ENCODE measurements around the gene TFEB.

The TFEB gene

GRCh38 chr6:41728073-41728936 is 7.1 kb downstream of the TFEB start:
- DNase-seq = no peak
- Histone ChIP-seq H3K36me3 (no peaks in the 10 kb centered on the region), H3K27me3 (ENCODE audit: insufficient read depth, low read depth, severe bottlenecking) (no peaks in the 10 kb centered on the region), H3K4me3 (ENCODE audit: low read depth, low read length) (no peak overlapping the region), H3K27ac (no peak overlapping the region), H3K9me3 (ENCODE audit: severe bottlenecking) (no peaks in the 10 kb centered on the region)
- no peak for TF ChIP-seq CTCF (IDR thresholded peaks at IDR 0.05; ENCODE audit: low read depth, low read length)

GRCh38 chr6:41727705-41728072 is 7.7 kb downstream of the TFEB start:
- H3K27me3 ChIP-seq (ENCODE audit: insufficient read depth, low read depth, severe bottlenecking) = no peaks in the 10 kb centered on the region
- H3K4me3 ChIP-seq (ENCODE audit: low read depth, low read length) = no peak overlapping the region
- DNase-seq = no peak
- TF ChIP-seq CTCF (IDR thresholded peaks at IDR 0.05; ENCODE audit: low read depth, low read length) = no peak
- H3K27ac ChIP-seq = no peak overlapping the region
- H3K9me3 ChIP-seq (ENCODE audit: severe bottlenecking) = no peaks in the 10 kb centered on the region
- no peaks in the 10 kb centered on the region for H3K36me3 ChIP-seq

GRCh38 chr6:41726876-41727275 is 8.5 kb downstream of the TFEB start:
- H3K9me3 ChIP-seq (ENCODE audit: severe bottlenecking) = no peaks in the 10 kb centered on the region
- DNase-seq = no peak
- no peaks in the 10 kb centered on the region for H3K36me3 ChIP-seq
- no peak overlapping the region for H3K27ac ChIP-seq
- no peaks in the 10 kb centered on the region for H3K27me3 ChIP-seq (ENCODE audit: insufficient read depth, low read depth, severe bottlenecking)
- H3K4me3 ChIP-seq (ENCODE audit: low read depth, low read length) = no peak overlapping the region
- no peak for TF ChIP-seq CTCF (IDR thresholded peaks at IDR 0.05; ENCODE audit: low read depth, low read length)

GRCh38 chr6:41724586-41725501 is 10.6 kb downstream of the TFEB start:
- 0 out of 2 replicates have a peak, but pooled peaks have one; percentile 1 for TF ChIP-seq CTCF (IDR thresholded peaks at IDR 0.05; ENCODE audit: low read depth, low read length)
- Histone ChIP-seq H3K27ac (no peak overlapping the region), H3K36me3 (no peaks in the 10 kb centered on the region), H3K27me3 (ENCODE audit: insufficient read depth, low read depth, severe bottlenecking) (no peaks in the 10 kb centered on the region), H3K9me3 (ENCODE audit: severe bottlenecking) (no peaks in the 10 kb centered on the region), H3K4me3 (ENCODE audit: low read depth, low read length) (no peak overlapping the region)
- DNase-seq = no peak

- Histone ChIP-seq H3K4me3 (ENCODE audit: low read depth, low read length) (no peak overlapping the region), H3K27me3 (ENCODE audit: insufficient read depth, low read depth, severe bottlenecking) (no peaks in the 10 kb centered on the region), H3K36me3 (no peaks in the 10 kb centered on the region), H3K27ac (peak overlapping the region; percentile 4; the same call in 1 of the 2 replicates), H3K9me3 (ENCODE audit: severe bottlenecking) (no peaks in the 10 kb centered on the region)
- TF ChIP-seq CTCF (IDR thresholded peaks at IDR 0.05; ENCODE audit: low read depth, low read length) = no peak
- no peak for DNase-seq
Measured at GRCh38 chr6:41724228-41724580, 11.2 kb downstream of the TFEB start.
